HG02981 (cell line): ENCODE measurements around the gene STK11IP.

Experiments used
- ATAC-seq: cut with Tn5 transposase; IDR thresholded peaks from one replicate; pipeline ENCODE4 v1.9.1; 2021; ENCODE audit warnings: mild to moderate bottlenecking, moderate library complexity; ENCODE audit not compliant: unreplicated experiment

The STK11IP gene

GRCh38 chr2:219613461-219614070 is 15.9 kb downstream of the STK11IP start:
- no peak for ATAC-seq

GRCh38 chr2:219614076-219614860 is 16.6 kb downstream of the STK11IP start:
- no peak for ATAC-seq

- ATAC-seq, result no peak
Measured at GRCh38 chr2:219615036-219615435, 17.4 kb downstream of the STK11IP start.

GRCh38 chr2:219615894-219616293 is 18.2 kb downstream of the STK11IP start:
- ATAC-seq, result no peak

GRCh38 chr2:219616550-219616949 is 18.9 kb downstream of the STK11IP start:
- no peak for ATAC-seq

GRCh38 chr2:219618733-219619122 is 21.1 kb downstream of the STK11IP start:
- ATAC-seq, result no peak

- no peak for ATAC-seq
Measured at GRCh38 chr2:219619235-219619634, 21.6 kb downstream of the STK11IP start.

GRCh38 chr2:219620546-219620945 is 22.9 kb downstream of the STK11IP start:
- no peak for ATAC-seq

- ATAC-seq, result no peak
Measured at GRCh38 chr2:219621935-219622334, 24.3 kb downstream of the STK11IP start.

GRCh38 chr2:219622472-219622871 is 24.8 kb downstream of the STK11IP start:
- ATAC-seq, result no peak

- ATAC-seq, result no peak
Measured at GRCh38 chr2:219624565-219624964, 26.9 kb downstream of the STK11IP start.

GRCh38 chr2:219625179-219625578 is 27.5 kb downstream of the STK11IP start:
- ATAC-seq, result no peak

- ATAC-seq, result no peak
Measured at GRCh38 chr2:219626540-219626939, 28.9 kb downstream of the STK11IP start.

GRCh38 chr2:219627103-219628100 is 29.7 kb downstream of the STK11IP start, which contains the start of gene SLC4A3:
TSS of gene SLC4A3 (plus strand) at chr2:219627630. CDS start at chr2:219627993, 363 bp downstream.
- no peak for ATAC-seq

- no peak for ATAC-seq
Measured at GRCh38 chr2:219628235-219628985, 30.8 kb downstream of the STK11IP start.

GRCh38 chr2:219628986-219629901 is 31.6 kb downstream of the STK11IP start:
- no peak for ATAC-seq

GRCh38 chr2:219629976-219630695 is 32.5 kb downstream of the STK11IP start:
- ATAC-seq, result no peak

- no peak for ATAC-seq
Measured at GRCh38 chr2:219630770-219631405, 33.2 kb downstream of the STK11IP start.
